H1 (cell line): ENCODE data around the gene DOCK9. TPM values are rescaled to one million over a fixed set of nuclear protein-coding genes. Genes with fewer than 3 reads are reported as not detected.

Source experiments
- CTCF ChIA-PET: fragments of 300-600 bp; sonication (Branson Sonifier 250); formaldehyde crosslinking; loops from one replicate; lab custom pipeline; 2021; ENCODE audit not compliant: partially characterized antibody; lab: Charles Lee
- POLR2A ChIA-PET: fragments of 300-600 bp; sonication (Branson Sonifier 250); formaldehyde crosslinking; loops from one replicate; lab custom pipeline; 2021; ENCODE audit warnings: inconsistent platforms; ENCODE audit not compliant: partially characterized antibody; lab: Charles Lee
- DNase-seq, 2 experiments: peaks; one replicate each; pipeline versions ENCODE4 v3.0.0 to v3.0.0-alpha.2; 2010 to 2022; ENCODE audit warnings: low spot score in 2 of 2, low read depth in 1 of 2, mixed read lengths in 1 of 2
- FAIRE-seq: peaks from 2 replicates; lab custom pipeline; 2011; peaks lifted over from hg19 to GRCh38; lab: Jason Lieb, UNC
- H2AFZ ChIP-seq: 2 replicates; pipeline ENCODE4 v1.8.1; 2012; ENCODE audit warnings: low read length, inconsistent platforms
- H2AK5ac ChIP-seq: 2 replicates; pipeline ENCODE4 v1.6.1; 2013; ENCODE audit warnings: low read depth, low read length
- H2BK120ac ChIP-seq: replicated peaks from 2 replicates; pipeline ENCODE3; 2013; ENCODE audit warnings: low read depth, low read length, inconsistent platforms
- H2BK12ac ChIP-seq: 2 replicates; pipeline ENCODE4 v1.6.1; 2013; ENCODE audit warnings: low read depth, low read length
- H2BK15ac ChIP-seq: 2 replicates; pipeline ENCODE4 v1.6.1; 2013; ENCODE audit warnings: low read length
- H2BK20ac ChIP-seq: 2 replicates; pipeline ENCODE4 v1.6.1; 2013; ENCODE audit warnings: low read length
- H2BK5ac ChIP-seq: 2 replicates; pipeline ENCODE4 v1.6.1; 2013; ENCODE audit warnings: low read depth, low read length
- H3K14ac ChIP-seq: 2 replicates; pipeline ENCODE4 v1.6.1; 2013; ENCODE audit warnings: inconsistent platforms; ENCODE audit not compliant: insufficient read length
- H3K18ac ChIP-seq: 2 replicates; pipeline ENCODE4 v1.6.1; 2013; ENCODE audit warnings: low read length; ENCODE audit errors: extremely low read depth
- H3K23ac ChIP-seq: 2 replicates; pipeline ENCODE4 v1.6.1; 2013; ENCODE audit warnings: inconsistent platforms; ENCODE audit not compliant: insufficient read length
- H3K23me2 ChIP-seq: 2 replicates; pipeline ENCODE4 v1.6.1; 2013; ENCODE audit warnings: low read depth, low read length
- H3K27ac ChIP-seq: 2 replicates; pipeline ENCODE4 v1.6.1; 2011; ENCODE audit warnings: low read depth, low read length, inconsistent platforms
- H3K27me3 ChIP-seq, 4 experiments: replicated peaks in 1 of 4; 1 replicate in 1 of 4; 2 replicates in 3 of 4; pipeline versions ENCODE4 v1.6.1 to v1.8.1; 2011 to 2013; ENCODE audit warnings: low read length in 3 of 4, mild to moderate bottlenecking in 3 of 4, inconsistent platforms in 2 of 4, mixed read lengths in 2 of 4, moderate library complexity in 1 of 4; ENCODE audit not compliant: control insufficient read depth in 3 of 4, insufficient read depth in 3 of 4; ENCODE audit errors: extremely low read depth in 1 of 4
- H3K36me3 ChIP-seq, 4 experiments: 2 replicates each; pipeline versions ENCODE4 v1.6.1 to v1.8.1; 2011 to 2013; ENCODE audit warnings: mild to moderate bottlenecking in 4 of 4, low read length in 3 of 4, moderate library complexity in 2 of 4, control low read depth in 1 of 4, inconsistent platforms in 1 of 4; ENCODE audit not compliant: insufficient read depth in 4 of 4, control insufficient read depth in 2 of 4
- H3K4ac ChIP-seq: replicated peaks from 2 replicates; pipeline ENCODE3; 2013; ENCODE audit warnings: low read length, low read depth, mixed read lengths, inconsistent platforms; ENCODE audit not compliant: insufficient read length
- H3K4me1 ChIP-seq, 4 experiments: replicated peaks in 1 of 4; 1 replicate in 1 of 4; 2 replicates in 3 of 4; pipeline versions ENCODE4 v1.6.1 to v1.8.1; 2011 to 2013; ENCODE audit warnings: low read length in 3 of 4, inconsistent platforms in 2 of 4, mixed read lengths in 1 of 4; ENCODE audit not compliant: insufficient read depth in 4 of 4, control insufficient read depth in 3 of 4
- H3K4me2 ChIP-seq, 2 experiments: 2 replicates each; pipeline versions ENCODE4 v1.6.1 to v1.8.1; 2011 to 2013; ENCODE audit warnings: low read depth in 2 of 2, low read length in 2 of 2, control low read depth in 1 of 2, inconsistent platforms in 1 of 2, mild to moderate bottlenecking in 1 of 2; ENCODE audit not compliant: insufficient read depth in 1 of 2
- H3K4me3 ChIP-seq, 4 experiments: fragments of 200-600, 300-600 bp in 1 of 4; sonication (generic), shearing (Covaris generic), sonication (Bioruptor Twin) in 1 of 4; 2 replicates each; pipeline versions ENCODE4 v1.5.1 to v1.8.1; 2011 to 2016; ENCODE audit warnings: low read length in 4 of 4, low read depth in 3 of 4, control low read depth in 2 of 4, inconsistent platforms in 2 of 4, mild to moderate bottlenecking in 2 of 4, mixed read lengths in 1 of 4, moderate library complexity in 1 of 4; ENCODE audit not compliant: insufficient read depth in 2 of 4; ENCODE audit errors: extremely low read depth in 1 of 4
- H3K56ac ChIP-seq: replicated peaks from 2 replicates; pipeline ENCODE3; 2013; ENCODE audit warnings: low read depth, mild to moderate bottlenecking, mixed read lengths, low read length, inconsistent platforms; ENCODE audit not compliant: insufficient read length
- H3K79me1 ChIP-seq: 2 replicates; pipeline ENCODE4 v1.6.1; 2013; ENCODE audit warnings: low read depth, low read length, control low read depth
- H3K79me2 ChIP-seq, 2 experiments: 2 replicates each; pipeline versions ENCODE4 v1.6.1 to v1.8.1; 2012 to 2013; ENCODE audit warnings: low read length in 2 of 2, mild to moderate bottlenecking in 2 of 2, inconsistent platforms in 1 of 2; ENCODE audit not compliant: insufficient read depth in 2 of 2, control insufficient read depth in 1 of 2
- H3K9ac ChIP-seq, 4 experiments: replicated peaks in 1 of 4; 1 replicate in 1 of 4; 2 replicates in 3 of 4; pipeline versions ENCODE4 v1.6.1 to v1.8.1; 2011 to 2013; ENCODE audit warnings: low read depth in 3 of 4, low read length in 3 of 4, control low read depth in 2 of 4, mild to moderate bottlenecking in 2 of 4, moderate library complexity in 2 of 4, inconsistent platforms in 1 of 4; ENCODE audit errors: extremely low read depth in 1 of 4
- H3K9me3 ChIP-seq, 2 experiments: 2 replicates each; pipeline versions ENCODE4 v1.6.1 to v1.8.1; 2012 to 2013; ENCODE audit warnings: mild to moderate bottlenecking in 2 of 2, moderate library complexity in 2 of 2, control low read depth in 1 of 2, inconsistent platforms in 1 of 2, low read depth in 1 of 2, low read length in 1 of 2, mixed read lengths in 1 of 2; ENCODE audit not compliant: insufficient read depth in 2 of 2
- H4K20me1 ChIP-seq, 2 experiments: replicated peaks in 1 of 2; 2 replicates each; pipeline versions ENCODE3 to v1.8.1; 2011 to 2013; ENCODE audit warnings: inconsistent platforms in 2 of 2, low read length in 2 of 2, mild to moderate bottlenecking in 1 of 2; ENCODE audit not compliant: insufficient read depth in 2 of 2, control insufficient read depth in 1 of 2
- H4K5ac ChIP-seq: 2 replicates; pipeline ENCODE4 v1.6.1; 2013; ENCODE audit warnings: low read length, low read depth, mixed read lengths, inconsistent platforms; ENCODE audit not compliant: insufficient read length
- H4K8ac ChIP-seq: 2 replicates; pipeline ENCODE4 v1.8.0; 2013; ENCODE audit warnings: mild to moderate bottlenecking, moderate library complexity, low read length, inconsistent platforms; ENCODE audit not compliant: insufficient read depth; ENCODE audit errors: extremely low read depth
- H4K91ac ChIP-seq: replicated peaks from 2 replicates; pipeline ENCODE3; 2013; ENCODE audit warnings: low read length, mixed read lengths, inconsistent platforms; ENCODE audit not compliant: insufficient read length
- ATF3 ChIP-seq: IDR thresholded peaks from 2 replicates; pipeline ENCODE4 v1.6.1; 2011; ENCODE audit warnings: low read depth, mild to moderate bottlenecking, low read length; ENCODE audit not compliant: insufficient read depth
- CHD2 ChIP-seq: IDR thresholded peaks from 2 replicates; pipeline ENCODE4 v1.6.1; 2012; ENCODE audit warnings: low read length, improper control_type of control experiment
- GABPA ChIP-seq: IDR thresholded peaks from 2 replicates; pipeline ENCODE4 v1.6.1; 2011; ENCODE audit warnings: mild to moderate bottlenecking, low read length, moderate library complexity, borderline replicate concordance; ENCODE audit not compliant: insufficient read depth
- GTF2F1 ChIP-seq: IDR thresholded peaks from 2 replicates; pipeline ENCODE4 v1.6.1; 2012; ENCODE audit warnings: low read depth, low read length, improper control_type of control experiment, borderline replicate concordance
- HDAC6 ChIP-seq: IDR thresholded peaks from one replicate; pipeline ENCODE4 v1.7.1; 2012; ENCODE audit warnings: low read depth, mild to moderate bottlenecking, inconsistent platforms, low read length, moderate library complexity
- MAFK ChIP-seq: IDR thresholded peaks from 2 replicates; pipeline ENCODE4 v1.6.1; 2012; ENCODE audit warnings: low read depth, mild to moderate bottlenecking, improper control_type of control experiment, low read length
- NANOG ChIP-seq: IDR thresholded peaks from 2 replicates; pipeline ENCODE4 v1.6.1; 2011; ENCODE audit warnings: low read length, low read depth, mild to moderate bottlenecking, inconsistent platforms; ENCODE audit not compliant: insufficient read depth, poor library complexity, severe bottlenecking
- RXRA ChIP-seq: IDR thresholded peaks from 2 replicates; pipeline ENCODE4 v1.6.1; 2011; ENCODE audit warnings: low read depth, mild to moderate bottlenecking, low read length, moderate library complexity; ENCODE audit not compliant: insufficient read depth
- SUZ12 ChIP-seq: fragments of 200-600 bp; sonication (generic); IDR thresholded peaks from 2 replicates; pipeline ENCODE4 v1.6.1; 2012; ENCODE audit warnings: mild to moderate bottlenecking, inconsistent platforms, low read length, moderate library complexity, mixed read lengths
- TAF7 ChIP-seq: optimal IDR thresholded peaks from 2 replicates; pipeline ENCODE3; 2011; ENCODE audit warnings: low read depth, mild to moderate bottlenecking, inconsistent platforms, low read length, moderate library complexity, borderline replicate concordance
- TEAD4 ChIP-seq: IDR thresholded peaks from 2 replicates; pipeline ENCODE4 v1.6.1; 2012; ENCODE audit warnings: low read depth, low read length, inconsistent platforms, mixed read lengths
- YY1 ChIP-seq: IDR thresholded peaks from 2 replicates; pipeline ENCODE4 v1.6.1; 2011; ENCODE audit warnings: low read depth, mild to moderate bottlenecking, low read length
- WGBS, 2 experiments: shearing (Covaris generic) in 1 of 2; methylation state at CpG; one replicate each; pipeline versions ENCODE4 v1.1.6 to v1.1.7; 2013 to 2015; ENCODE audit warnings: low lambda C conversion rate in 2 of 2, mixed read lengths in 2 of 2, inconsistent platforms in 1 of 2, low coverage in 1 of 2, missing lambda C conversion rate in 1 of 2; ENCODE audit not compliant: insufficient replicate concordance in 2 of 2, insufficient coverage in 1 of 2, insufficient read length in 1 of 2; ENCODE audit errors: extremely low coverage in 1 of 2, missing lambda C conversion rate in 1 of 2; 5-methylcytosine and 5-hydroxymethylcytosine counted together
- polyA plus RNA-seq, 7 experiments: library from polyadenylated mRNA; depleted of rRNA in 3 of 7; stranded (reverse) in 5 of 7; unstranded in 2 of 7; fragments of >200 nt in 5 of 7; fragments of 200-250 nt in 2 of 7; gene quantifications; 1 replicate in 5 of 7; 2 replicates in 1 of 7; 4 replicates in 1 of 7; pipeline versions ENCODE4 v1.2.1 to v1.2.3, GENCODE V29; 2011 to 2013; ENCODE audit warnings: missing spikeins in 2 of 7, mixed read lengths in 2 of 7
- total RNA-seq: library from RNA; stranded (reverse); fragmentation: NEBNext Ultra II Directional; extraction: Animal tissue kit (Norgen Biotek cat#: 25700); gene quantifications from 2 replicates; pipeline ENCODE4 v1.2.1, GENCODE V29; 2021

DOCK9 gene
- total and polyA plus RNA-seq, 2 of the 8 experiments (the other 6 are each of a cell fraction or from before 2014, with no cell fraction given): 21.6 to 31.5 TPM

- H4K8ac ChIP-seq: no peak overlapping the region
Measured at GRCh38 chr13:98966019-98966418, 11.8 kb downstream of the DOCK9 start.

More at GRCh38 chr13:98966019-98966418, 11.8 kb downstream of the DOCK9 start:
- H2BK12ac ChIP-seq: no peak overlapping the region
- no peak overlapping the region for H2BK5ac ChIP-seq
- 80% methylated on average over 11 of the region's 11 CpGs; no CpG with 5 or more reads in 1 of the 2 experiments for WGBS, 2 experiments
- H3K27me3 ChIP-seq: peaks cover 0 to 2% (median 0%) of the 10 kb centered on the region in 4 experiments; a peak in 1 of 7 replicates
- H3K56ac ChIP-seq: no peak overlapping the region
- POLR2A ChIA-PET: no interaction called here
- no peak overlapping the region for H3K14ac ChIP-seq
- H2BK120ac ChIP-seq: no peak overlapping the region
- no peak overlapping the region for H4K91ac ChIP-seq
- no peak for FAIRE-seq
- H3K4me2 ChIP-seq: no peak overlapping the region
- no peak overlapping the region for H3K18ac ChIP-seq
- H3K23ac ChIP-seq: no peak overlapping the region
- H4K5ac ChIP-seq: no peak overlapping the region
- no peak overlapping the region for H3K4me3 ChIP-seq
- no peak overlapping the region; the same call in 1 of the 2 replicates for H2AK5ac ChIP-seq
- no peak overlapping the region for H2BK20ac ChIP-seq
- CTCF ChIA-PET: interaction anchor here (0.8 to 2.4 kb wide), 7 partner anchors 11 to 192 kb away, joined by 3 to 10 read pairs (median 3); partner anchors contain the start of gene DOCK9
- no peaks in the 10 kb centered on the region for H3K9me3 ChIP-seq
- H3K23me2 ChIP-seq: no peaks in the 10 kb centered on the region
- no peak overlapping the region for H2BK15ac ChIP-seq
- H3K9ac ChIP-seq: no peak overlapping the region
- H3K4me1 ChIP-seq: no peaks in the 10 kb centered on the region
- no peaks in the 10 kb centered on the region for H3K79me1 ChIP-seq
- no peak overlapping the region for H3K27ac ChIP-seq
- H3K79me2 ChIP-seq: no peaks in the 10 kb centered on the region
- no peak for DNase-seq
- TF ChIP-seq NANOG (no peak), HDAC6 (no peak), MAFK (no peak), CHD2 (no peak), GABPA (no peak), GTF2F1 (no peak), RXRA (no peak), ATF3 (no peak), TAF7 (no peak), SUZ12 (no peak), YY1 (no peak), TEAD4 (no peak)
- TF ChIP-seq, all 59 proteins: peak for 0
- no peaks in the 10 kb centered on the region for H3K36me3 ChIP-seq
- H3K4ac ChIP-seq: no peak overlapping the region
- no peak overlapping the region for H2AFZ ChIP-seq
- no peaks in the 10 kb centered on the region for H4K20me1 ChIP-seq
